ENCODE measurements around the gene CHAD.
"Not testable (repeated sequence)": the region's sequence is repeated elsewhere in the genome, so short reads cannot be mapped to it uniquely, and the experiment has no call there.

Gene CHAD

DNA sequence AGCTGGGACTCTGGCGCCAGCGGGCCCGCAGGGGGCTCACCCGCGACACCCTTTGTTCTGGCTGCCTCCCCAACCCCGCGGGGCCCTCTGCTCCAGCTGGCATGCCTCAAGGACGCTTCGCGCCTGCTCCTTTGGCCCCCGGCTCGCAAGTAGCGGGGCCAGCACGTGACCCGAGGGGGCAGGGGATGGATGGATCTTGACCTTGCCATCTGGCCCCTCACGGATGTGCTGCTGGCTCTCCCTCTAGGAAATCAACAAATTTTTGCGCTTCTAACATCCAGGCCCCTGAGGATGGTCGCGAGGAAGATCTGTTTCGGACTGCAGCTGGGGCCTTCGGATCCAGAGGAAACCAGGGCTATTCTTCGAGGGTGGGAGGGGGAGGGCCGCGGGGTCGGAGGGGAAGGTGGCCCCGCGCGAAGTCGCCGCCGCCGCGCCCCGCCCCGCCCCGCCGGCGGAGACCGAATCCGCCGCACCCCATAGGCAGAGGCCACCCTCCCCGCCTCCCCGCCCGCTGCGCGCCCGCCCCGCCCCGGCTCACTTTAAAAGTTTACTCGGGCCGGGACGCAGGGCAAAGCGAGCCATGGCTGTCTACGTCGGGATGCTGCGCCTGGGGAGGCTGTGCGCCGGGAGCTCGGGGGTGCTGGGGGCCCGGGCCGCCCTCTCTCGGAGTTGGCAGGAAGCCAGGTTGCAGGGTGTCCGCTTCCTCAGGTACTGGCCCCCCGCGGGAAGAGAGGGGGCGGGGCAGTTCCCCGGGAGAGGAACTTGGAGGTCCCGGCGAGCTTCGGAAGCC lies 42.8 kb downstream of the CHAD start, which contains the start of gene ACSF2:
Gene ACSF2, plus strand, starts transcription at position 537 of the 790 bp plus-strand sequence. Its CDS starts 44 bp downstream, at position 581.
- peak; percentile 57 for DNase-seq

DNA sequence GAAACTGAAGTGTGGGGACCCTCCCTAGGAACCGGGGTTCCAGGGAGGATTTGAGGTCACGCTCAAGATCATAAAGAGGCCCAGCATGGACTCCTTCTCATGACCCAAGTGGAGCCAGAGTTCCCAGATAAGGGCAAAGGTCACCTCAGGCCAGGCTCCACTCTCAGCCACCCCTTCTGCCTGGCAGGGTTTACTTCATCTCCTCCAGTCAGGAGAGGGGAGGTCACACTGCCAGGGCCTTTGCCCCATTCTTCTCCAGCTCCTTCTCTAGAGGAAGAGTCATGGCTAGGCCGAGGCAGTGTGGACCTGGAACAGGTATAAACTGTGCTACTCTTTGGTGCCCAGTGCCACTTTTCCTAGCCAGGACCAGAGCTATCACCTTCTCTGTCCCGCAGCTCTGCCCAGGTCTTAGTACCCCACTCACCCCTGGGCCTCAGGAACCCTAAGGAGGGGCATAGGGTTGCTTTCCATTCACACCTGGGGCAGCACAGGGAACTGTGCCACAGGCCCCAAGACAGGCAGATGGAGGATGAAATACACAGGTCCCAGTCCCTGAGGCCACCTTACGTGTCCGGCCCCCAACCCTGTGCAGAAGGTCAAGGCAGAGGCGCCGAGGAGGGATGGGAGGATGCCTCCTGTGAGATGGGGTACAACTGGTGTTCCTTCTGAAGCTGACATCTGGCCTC lies 43.5 kb downstream of the CHAD start:
- no peak for DNase-seq

DNA sequence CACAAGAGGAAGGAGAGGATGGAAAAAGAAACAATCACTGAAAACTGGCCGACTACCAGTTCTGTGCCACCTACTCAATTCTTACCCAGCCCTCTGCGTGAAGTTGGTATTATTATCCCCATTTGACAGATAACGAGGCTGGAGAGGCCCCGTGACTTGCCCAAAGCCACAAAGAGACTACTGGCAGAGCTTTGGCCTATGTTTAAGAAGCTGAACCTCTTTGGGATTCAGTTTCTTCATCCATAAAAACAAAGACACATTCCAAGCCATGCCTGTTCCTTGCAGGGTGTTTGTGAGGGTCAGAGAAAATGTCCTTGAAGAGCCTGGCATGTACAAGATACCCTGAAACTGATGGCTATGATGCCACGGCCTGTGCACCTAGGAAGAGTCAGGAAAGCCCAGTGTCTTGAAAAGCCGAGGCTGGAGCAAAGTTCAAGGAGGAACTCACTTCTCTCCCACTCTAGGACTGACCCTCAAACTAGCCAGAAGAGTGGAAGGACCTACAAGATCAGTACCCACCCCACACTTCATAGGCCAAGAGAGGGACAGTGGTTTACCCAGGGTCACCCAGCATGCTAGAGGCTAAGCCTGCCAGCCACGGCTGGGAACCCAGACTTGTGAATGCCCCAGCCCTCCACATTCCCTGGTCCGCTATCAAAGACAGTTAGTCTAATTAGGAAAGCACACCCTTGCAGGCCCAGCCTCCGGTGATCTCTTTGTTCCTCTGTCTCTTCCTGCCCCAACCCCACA lies 44.3 kb downstream of the CHAD start:
- no peak for DNase-seq

DNA sequence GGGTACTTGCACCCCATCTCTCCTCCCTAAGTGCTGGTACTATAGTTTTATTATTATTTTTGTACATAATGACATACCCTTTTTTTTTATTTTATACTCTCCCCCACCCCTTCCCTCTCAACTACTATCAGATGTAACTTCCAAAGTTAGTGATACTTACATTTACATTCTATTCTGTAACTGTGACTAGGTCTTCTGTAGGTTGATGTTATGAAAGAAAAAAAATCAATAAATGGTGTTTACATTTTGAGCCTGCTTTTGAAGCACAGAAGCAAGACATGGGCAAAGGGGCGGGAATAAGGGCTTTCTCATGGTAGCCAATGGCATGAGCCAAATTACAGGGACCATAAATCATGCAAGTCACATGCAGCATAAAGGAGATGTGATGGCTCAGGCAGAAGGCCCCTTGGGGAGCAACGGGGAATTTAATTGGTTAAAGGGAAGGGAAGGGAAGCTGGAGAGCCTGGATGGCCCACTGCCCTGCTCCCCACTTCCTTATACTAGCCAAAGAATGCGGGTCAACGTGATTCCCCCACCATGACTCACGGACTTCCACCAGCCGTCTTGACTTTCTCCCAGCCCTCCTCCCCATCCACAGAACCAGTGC lies 45.0 kb downstream of the CHAD start:
- DNase-seq: no peak

DNA sequence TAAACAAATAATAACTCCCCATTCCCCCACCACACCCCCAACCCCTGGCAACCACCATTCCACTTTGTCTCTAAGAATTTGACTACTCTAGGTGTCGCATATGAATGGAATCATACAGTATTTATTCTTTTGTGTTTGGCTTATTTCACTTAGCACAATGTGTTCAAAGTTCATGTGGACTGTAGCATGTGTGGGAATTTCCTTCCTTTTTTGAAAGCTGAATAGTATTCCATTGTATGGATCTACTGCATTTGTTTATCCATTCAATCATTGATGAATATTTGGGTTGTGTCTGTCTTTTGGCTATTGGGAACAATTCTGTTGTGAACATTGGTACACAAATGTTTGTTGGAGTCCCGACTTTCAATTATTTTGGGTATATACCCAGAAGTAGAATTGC lies 45.9 kb downstream of the CHAD start:
- no peak for DNase-seq

DNA sequence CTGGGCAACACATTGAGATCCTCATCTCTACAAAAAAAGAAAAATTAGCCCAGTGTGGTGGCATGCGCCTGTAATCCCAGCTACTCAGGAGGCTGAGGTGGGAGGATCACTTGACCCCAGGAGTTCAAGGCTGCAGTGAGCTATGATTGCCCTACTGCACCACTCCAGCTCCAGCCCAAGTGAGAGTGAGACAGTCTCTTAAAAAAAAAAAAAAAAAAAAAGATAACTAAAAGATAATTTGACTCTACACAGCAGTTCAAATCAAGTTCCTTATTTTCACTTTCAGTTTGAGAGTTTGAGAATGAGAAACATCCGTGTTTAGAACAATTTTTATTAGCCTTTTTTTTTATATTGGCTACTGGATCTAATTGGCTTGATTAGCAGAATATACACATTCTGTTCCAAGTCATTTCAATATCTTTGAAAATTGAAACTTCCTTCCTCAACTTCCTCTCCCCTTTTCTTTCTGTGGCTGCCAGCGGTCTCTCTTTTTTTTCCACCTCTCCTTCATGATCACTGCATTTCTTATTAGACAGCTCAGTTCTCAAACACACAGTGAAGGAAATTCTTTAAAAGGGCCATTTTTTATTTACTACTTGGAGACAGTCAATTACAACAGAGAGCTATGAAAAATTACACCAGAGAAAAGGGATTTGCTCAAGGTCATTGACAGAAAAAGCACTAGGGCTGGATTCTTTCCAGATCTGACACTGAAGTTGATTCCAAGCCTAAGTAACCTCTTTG lies 47.2 kb downstream of the CHAD start:
- DNase-seq: no peak

DNA sequence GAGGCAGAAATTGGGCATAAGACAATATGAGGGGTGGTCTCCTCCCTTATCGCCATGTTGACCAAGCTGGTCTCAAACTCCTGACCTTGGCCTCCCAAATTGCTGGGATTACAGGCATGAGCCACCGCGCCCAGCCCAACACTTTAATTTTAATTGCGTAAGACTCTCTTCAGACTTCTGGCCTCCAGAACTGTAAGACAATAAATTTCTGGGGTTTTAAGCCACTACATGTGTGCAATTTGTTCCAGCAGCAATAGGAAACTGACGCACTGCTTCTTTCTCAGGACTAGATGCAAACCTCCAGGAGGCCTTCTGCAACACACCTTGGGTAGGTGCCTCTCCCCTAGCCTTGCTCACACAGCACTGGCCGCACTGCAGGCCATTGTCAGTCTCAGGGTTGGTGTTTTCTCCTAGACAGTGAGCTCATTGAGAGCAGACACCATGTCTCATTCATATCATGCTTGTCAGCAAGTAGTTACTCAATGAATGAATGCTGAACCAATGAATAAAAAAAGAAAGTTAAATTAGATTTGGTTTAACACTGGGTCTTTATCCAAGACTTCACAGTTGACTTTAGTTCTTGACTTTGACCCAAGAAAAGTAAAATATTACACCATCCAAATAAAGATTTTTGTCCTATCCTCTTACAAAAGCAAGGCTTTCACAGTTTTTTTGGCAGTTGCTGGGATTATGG lies 48.1 kb downstream of the CHAD start:
- no peak for DNase-seq

DNA sequence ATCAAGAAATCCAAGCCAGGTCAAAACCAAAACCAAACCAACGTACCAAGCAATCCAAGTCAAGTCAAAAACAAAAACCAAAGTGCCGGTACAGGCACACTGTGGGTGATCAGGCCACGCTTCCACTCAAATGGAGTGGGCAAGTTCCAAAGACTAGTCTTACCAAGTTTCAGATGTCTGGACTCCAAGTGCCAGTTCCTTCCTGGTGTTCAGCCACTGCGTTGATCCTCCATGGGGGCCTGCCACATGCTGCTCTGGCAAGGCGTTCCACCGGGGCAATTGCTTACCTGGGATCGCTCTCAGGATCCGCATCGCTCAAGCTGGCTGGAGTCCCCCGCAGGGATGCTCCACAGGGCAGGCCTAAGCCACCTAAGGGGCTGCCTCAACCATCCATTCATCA lies 49.1 kb downstream of the CHAD start:
- DNase-seq: not testable (repeated sequence)

DNA sequence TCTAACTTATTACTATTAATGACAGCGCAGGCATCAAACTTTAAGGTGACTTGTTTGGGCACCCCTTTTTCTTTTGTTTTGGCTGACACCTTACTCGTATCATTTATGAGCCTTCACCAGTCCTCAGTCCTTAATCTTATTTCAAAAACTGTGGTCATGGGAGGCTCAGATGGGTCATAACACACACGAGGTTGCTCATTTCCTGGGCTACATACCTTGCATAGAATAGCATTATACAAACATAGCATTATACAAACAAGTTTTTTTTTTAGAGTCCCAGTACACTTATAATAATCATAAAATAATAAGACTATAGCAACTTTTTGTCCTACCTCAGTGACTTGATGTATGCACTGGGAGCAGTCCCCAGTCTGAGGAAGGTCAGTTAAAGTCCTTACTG lies 53.9 kb downstream of the CHAD start:
- DNase-seq: no peak

Data from activated T-cell treated with anti-CD3 and anti-CD28 coated beads for 4 hours (primary cell).